NCI-H2171 (cell line): ENCODE data around the gene TTYH1.

Source experiments
- DNase-seq: peaks from one replicate; lab custom pipeline; 2025; lab: John Stamatoyannopoulos, UW

The TTYH1 gene

DNA sequence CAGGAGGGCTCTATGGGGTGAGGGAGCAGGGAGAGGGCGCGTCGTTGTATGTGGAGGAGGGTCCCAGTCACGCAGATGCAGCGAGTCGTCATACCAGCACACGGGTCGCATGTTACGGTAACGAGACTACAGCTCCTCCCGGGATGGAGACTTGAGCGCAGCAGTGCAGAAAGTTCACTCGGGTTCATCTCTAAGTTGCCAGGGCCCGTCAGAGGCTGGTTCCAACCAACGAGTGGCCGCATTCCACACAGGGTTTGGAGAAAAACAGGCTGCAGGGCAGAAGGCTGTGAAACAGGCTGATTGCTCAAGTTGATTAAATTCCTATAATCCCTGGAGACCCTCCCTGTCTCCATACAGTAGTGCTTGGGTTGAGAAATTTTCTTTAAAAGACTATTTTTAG, 21.9 kb upstream of the TTYH1 start:
- no peak for DNase-seq

DNA sequence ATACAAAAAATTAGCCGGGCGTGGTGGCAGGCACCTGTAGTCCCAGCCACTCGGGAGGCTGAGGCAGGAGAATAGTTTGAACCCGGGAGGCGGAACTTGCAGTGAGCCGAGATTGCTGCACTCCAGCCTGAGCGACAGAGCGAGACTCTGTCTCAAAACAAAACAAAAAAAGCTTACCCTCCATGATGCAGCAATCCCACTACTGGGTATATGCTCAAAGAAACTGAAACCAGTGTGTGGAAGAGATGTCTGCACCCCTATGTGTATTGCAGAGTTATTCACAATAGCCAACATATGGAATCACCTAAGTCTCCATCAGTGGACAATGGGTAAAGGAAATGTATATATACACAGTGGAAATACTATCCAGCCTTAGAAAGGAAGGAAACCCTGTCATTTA, 19.6 kb upstream of the TTYH1 start:
- no peak for DNase-seq

DNA sequence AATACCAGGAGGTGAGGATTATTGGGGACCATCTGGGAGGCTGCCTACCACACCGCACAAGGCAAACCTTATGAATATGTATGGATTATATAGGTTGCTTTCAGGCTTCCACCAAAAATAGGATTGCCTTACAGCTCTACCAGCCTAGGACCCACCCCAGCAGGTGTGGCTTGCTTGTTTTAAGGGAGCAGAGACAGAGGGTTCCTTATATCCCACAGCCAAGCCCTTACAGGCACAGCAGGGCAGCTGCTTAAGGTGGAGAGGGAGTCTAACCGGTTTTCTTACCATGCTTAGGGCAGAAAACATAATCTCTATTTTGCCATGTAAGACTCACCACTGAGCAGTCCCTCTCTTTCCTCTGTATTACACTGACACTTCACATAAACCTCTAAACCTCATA, 16.1 kb upstream of the TTYH1 start:
- DNase-seq: no peak

DNA sequence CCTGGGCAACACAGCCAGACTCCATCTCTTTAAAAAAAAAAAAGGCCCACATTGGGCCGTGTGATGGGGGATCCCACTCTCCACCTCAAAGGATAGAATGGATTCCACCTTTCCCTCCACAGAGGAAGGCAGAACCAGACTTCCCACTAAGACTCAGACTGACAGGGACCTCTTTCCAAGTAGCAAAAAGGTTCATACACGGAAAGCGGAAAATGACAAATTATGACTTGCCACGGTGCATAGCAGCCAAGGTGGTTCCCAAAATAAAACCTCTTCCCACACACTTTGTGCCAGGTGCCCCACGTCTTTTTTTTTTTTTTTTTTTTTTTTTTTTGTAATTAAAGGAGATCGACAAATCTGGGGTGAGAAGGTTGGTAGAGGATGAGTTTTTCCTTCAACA, 14.4 kb upstream of the TTYH1 start:
- DNase-seq: no peak

DNA sequence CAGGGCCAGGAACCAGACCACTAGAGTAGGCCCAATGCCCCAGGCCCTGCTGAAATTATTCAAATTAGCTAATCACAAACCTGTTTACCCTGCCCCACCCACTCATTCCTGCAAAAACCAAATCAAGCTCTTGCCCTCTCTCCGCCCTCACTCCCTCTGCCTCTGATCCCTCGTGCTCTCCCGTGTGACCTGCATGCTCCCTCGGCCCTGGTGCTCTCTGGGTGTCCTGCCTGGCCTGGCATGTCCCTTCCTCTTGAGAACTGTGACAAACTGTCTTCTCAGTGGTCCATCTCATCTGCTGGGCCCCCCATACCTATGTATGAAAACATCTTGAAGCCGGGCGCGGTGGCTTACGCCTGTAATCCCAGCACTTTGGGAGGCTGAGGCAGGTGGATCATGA, 12.2 kb upstream of the TTYH1 start:
- DNase-seq: no peak

DNA sequence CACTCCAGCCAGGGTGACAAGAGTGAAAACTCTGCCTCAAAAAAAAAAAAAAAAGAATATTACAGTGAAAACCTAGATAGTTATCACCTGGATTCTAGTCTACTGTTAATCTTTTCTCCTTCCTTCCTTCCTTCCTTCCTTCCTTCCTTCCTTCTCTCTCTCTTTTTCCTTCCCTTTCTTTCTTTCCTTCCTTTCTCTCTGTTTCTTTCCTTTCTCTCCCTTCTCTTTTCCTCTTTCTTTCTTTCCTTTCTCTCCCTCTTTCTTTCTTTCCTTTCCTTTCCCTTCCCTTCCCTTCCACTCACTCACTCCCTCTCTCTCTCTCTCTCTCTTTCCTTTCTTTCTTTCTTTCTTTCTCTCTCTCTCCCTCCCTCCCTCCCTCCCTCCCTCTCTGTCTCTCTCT, 9.6 kb upstream of the TTYH1 start:
- no peak for DNase-seq

DNA sequence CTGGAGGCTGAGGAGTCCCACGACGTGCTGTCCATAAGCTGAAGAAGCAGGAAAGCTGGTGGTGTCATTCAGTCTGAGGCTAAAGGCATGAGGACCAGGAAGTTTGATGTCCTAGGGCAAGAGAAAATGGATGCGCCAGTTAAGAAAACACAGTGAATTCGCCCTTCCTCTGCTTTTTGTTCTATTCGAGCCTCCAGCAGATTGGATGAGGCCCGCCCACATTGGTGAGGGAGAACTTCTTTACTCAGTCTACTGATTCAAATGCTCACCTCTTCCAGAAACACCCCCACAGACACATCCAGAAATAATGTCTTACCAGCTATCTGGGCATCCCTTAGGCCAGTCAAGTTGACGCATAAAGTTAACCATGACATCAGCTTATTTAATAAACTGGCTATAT, 7.5 kb upstream of the TTYH1 start:
- DNase-seq: no peak

DNA sequence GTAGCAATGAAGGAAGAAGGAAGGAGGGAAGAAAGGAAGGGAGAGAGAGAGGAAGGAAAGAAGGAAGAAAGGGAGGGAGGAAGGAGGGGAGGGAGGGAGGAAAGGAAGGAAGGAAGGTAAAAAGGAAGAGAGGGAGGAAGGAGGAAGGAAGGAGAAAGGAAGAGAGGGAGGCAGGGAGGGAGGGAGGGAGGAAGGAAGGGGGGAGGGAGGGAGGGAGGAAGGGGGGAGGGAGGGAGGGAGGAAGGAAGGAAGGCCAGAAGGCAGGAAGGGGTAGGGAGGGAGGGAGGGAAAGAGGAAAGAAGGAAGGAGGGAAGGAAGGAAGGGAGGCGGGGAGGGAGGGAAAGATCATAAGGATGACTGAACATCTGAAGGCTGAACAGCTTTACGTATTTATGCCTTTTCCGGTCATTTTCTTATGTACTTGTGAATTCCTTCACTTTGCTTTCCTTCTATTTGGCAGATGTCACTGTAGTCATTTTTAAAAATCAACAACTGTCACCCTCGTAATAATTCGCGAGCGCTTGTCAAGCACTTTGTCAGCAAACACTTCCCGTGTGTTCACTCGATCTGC, 6.7 kb upstream of the TTYH1 start:
- DNase-seq: no peak

DNA sequence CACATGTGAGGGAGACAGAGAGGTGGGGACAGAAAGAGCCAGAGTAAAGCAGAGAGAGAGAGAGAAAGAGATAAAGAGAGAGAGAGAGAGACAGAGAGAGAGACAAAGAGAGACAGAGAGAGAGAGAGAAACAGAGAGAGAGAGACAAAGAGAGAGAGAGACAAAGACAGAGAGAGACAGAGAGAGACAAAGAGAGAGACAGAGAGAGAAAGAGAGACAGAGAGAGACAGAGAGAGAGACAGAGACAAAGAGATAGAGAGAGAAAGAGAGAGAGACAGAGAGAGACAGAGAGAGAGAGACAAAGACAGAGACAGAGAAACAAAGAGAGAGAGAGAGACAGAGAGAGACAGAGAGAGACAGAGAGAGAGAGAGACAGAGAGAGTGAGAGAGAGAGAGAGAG, 4.2 kb upstream of the TTYH1 start:
- no peak for DNase-seq

DNA sequence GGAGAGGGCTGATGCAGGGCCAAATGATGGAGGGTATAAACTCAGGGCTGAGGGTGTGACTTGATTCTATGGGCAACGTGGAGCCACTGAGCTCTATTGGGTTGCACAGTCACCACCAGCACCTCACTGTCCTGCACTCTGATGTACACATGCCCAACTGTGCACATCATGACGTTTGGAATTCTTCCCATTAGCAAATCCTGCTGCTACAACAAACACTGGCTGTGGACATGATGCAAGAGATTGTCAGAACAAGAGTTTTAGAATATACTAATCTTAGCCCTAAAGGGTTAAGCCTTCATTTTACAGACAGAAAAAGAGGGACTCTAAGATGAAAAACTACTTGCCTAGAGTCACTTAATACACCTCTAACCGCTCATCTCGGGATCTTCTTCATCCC, 2.4 kb upstream of the TTYH1 start:
- DNase-seq: no peak

DNA sequence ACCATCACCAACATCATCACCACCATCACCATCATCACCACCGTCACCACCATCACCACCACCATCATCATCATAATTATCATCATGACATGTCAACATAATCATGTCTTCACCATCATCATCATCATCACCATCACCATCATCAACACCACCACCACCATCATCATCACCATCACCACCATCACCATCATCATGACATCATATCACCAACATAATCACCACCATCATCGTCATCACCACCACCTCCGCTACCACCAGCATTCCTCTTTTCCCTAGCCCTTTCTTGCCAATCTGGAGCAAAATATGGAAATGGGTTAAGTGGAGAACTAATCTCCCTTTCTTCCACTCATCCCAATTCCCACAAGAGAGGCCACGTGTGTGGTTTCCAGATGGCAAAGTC, 1.1 kb upstream of the TTYH1 start:
- DNase-seq: no peak

DNA sequence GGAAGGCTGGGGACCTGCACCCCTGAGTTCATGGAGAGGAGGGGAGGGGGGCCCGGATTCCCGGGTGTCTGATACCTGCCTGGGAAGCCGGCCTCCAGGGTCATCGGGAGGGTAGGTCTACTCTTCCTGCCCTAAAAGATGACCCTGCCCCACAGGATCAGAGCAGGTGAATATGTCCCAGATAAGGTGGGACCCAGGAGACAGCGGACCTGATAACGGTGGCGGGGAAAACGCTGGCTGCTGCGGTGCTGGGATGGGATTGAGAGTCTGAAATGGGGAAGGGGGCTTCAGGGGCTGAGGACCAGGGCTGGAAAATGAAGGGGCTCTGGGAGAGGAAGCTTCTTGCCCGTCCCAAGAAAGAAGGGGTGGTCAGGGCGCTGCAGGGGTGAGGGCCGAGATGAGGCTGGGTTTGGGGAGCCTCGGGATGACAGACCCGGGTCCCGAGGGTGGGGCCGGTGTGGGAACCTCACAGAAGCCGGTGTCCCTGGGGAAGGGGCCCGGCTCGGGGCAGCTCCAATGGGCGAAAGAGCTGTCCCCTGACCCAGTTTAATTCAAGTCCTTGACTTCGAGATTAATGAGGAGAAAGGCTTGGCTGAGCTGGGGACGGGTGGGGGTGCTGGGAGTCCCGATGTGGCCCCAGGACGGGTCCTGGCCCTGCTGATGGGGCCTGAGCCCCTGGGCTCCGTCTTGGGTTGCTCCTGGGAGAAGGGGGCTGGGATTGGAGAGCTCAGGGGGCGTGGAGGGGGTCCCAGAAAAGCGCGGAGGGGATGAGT, 823 bp downstream of the TTYH1 start:
- DNase-seq: no peak

DNA sequence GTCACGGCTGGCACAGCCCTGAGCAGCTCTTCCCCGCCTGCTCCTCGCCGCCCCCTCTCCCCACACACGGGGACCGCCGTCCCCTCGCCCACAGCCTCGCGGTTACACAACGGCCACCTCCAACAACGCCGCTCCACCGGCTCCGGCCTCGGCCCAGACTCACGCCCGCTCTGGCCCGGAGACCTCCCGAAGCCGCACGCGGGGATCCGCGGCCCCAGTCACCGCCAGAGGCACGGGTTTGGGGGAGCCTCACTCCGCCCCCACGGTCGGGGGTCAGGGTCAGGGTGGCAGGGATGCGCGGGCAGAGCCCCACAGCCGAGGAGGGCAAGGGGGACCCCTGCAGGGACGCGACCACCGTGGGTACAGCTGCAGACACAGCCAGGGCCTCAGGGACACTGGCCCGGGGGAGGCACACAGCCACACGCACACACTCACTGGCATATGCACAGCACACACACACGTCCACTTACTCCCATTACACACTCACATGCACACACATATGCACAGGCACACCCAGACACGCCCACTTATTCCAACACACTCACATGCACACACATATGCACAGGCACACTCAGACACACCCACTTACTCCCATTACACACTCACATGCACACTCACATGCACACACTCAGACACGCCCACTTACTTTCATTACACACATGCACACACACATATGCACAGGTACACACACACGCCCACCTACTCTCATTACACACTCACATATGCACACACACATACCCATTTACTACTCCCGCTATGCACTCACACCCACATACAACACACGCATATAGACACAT, 1.6 kb downstream of the TTYH1 start:
- no peak for DNase-seq

DNA sequence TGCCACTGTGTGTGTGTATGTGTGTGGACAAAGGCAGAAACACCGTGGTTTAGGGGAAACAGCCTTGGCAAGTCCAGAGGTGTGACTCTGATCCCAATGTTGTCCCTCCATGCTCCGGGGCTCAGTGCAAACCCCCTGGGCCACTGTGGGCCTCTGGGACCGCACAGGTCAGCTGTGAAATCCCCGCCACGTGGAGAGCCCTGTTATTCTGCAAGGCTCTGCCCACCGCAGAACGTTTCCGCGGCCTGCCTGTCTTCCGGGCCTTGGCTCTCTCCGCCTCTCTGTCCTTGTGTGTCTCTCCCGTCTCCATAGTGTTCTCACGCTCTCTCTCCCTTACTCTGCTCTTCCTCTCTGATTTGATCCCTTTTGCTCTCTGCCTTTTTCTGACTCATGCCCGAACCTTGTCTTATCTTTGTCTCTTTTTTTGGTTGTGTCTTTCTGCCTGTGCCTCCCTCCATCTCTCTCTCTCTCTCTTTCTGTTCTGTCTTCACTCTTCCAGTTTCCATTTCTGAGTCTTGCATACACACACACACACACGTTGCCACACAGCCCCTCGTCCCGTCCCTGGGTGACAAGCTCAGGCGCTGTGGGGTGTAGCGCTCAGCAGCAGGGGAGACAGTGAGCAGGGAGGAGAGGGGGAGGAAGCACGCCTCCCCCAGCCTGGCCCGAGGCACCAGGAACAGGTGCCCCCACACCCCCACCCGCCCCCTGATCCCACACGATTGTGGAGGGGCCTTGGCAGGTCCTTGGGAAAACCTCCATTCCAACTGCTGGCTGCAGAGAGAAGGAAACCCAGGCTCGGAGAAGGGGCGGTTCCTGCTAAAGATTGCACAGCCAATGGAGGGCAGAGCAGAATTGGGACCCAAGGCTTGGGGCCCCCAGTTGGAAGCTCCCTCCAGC, 3.0 kb downstream of the TTYH1 start:
- DNase-seq: no peak

DNA sequence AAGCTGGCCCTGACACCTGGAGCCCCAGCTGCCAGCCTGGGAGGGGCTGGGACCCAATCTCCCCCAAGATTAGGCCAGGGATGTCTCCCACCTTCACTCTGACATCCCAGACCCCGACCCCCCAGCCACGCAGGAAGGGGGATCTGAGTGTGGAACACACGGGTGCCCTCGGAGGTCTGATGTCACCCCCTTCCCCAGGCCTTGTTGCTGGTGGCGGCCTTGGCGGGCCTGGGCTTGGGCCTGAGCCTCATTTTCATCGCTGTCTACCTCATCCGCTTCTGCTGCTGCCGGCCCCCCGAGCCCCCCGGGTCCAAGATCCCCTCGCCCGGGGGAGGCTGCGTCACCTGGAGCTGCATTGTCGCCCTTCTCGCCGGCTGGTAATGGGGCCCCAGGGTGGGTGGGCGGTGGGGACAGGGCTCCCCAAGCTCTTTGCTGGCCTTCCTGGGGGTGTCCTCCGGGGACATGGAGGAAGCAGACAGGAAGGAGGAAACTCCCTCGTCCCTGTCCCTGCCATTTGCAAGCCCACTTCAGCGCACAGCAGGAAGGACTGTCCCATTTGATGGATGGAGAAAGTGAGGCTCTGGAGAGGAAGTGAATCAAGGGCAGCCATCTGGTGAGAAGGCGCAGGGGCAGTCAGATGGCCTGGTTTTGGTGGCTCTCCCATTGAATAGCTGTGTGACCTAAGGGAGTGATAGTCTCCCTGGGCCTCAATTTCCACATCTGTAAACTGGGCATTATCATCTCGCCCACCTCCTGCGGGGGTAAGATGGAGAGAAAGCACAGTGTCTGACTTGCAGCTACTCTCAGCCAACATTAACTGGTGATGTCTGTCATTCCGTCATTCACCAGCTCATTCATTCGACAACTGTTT, 3.9 kb downstream of the TTYH1 start:
- no peak for DNase-seq

DNA sequence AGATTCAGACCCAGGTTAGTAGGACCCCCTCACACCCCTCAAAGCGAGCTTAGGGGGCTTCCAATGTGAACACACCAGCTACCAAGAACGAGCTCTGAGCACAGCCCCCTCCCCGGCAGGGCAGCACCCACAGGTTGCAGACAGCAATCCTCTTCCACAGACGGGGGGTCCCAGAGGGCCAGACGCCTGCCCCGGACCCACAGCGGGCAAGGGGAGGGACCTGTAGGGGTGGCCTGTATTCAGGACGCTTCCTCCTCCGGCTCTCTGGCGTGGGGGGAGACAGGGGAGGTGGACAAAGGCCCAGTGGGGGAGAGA, 4.8 kb downstream of the TTYH1 start:
- DNase-seq: no peak

DNA sequence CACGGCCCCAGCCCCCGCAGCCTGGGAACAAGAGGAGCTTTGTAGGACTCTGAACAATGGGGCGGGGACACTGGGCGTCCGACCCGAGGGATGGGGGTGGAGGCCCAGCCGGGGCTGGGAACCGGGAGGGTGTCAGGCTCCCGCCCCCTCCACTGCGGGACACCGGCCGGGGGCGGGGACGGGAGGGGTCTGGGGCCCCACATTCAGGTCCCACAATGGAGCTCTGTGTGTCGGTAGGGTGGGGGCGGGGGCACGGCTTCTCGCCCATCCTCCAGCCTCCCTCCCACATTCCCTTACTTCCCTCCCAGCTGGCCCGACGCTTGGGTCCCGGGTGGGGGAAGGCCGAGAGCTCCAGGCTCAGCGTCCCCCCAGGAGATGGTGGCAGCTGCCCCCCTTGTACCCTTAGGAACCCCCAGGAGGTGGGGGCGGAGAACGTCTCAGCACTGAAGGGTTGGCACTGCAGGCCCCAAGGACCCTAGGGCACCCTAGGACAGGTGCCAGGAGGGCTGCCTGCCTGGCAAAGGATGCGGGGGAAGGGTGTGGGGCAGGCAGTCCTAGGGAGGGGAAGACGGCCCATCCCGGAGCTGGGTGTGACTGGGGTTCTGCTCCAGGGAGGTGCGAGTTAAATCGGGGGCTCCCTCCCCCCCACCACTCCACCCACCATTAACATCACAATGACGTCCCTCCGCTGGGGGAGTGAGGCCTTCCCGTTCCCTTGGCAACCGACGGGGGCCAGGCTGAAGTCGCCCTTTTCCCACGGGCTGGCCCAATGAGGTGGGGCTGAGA, 5.3 kb downstream of the TTYH1 start:
- DNase-seq: no peak

DNA sequence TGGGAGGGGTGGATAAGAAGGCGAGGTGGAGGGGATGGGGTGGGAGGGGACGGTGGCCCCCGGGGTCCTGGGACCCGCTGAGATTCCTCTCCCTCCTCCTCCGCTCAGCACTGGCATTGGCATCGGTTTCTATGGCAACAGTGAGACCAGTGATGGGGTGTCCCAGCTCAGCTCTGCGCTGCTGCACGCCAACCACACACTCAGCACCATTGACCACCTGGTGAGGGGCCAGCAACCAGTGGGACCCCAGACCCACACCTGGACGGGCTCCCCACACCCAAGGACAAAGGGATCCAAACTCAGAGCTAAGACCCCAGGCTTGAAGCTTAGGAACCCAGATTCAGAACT, 5.9 kb downstream of the TTYH1 start:
- no peak for DNase-seq

DNA sequence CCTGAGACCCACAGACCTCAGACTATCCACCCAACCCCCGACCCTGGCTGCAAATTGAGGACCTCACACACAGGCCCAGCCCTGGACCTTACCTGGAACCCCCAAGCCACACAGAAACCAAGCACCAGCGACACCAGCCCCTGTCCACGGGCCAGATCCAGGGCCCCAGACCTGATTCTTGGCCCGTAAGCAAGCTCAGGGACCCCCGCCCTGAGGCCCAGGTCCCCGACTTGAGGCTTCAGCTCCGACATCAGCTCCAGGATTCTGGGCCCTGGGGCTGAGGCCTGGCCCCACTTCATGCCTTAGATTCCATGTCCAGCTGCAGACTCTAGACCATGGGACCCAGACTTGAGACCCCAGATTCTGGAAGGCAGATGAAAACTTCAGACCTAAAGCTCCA, 6.3 kb downstream of the TTYH1 start:
- DNase-seq: no peak

DNA sequence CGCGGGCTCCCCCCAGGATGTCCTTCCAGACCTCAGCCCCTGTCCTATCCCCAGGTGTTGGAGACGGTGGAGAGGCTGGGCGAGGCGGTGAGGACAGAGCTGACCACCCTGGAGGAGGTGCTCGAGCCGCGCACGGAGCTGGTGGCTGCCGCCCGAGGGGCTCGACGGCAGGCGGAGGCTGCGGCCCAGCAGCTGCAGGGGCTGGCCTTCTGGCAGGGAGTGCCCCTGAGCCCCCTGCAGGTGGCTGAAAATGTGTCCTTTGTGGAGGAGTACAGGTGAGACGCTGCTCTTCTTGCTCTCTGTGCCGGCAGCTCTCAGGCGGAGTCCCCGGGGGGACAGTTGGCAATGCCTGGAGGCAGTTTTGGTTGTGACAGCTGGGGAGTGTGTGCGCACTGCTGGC, 6.9 kb downstream of the TTYH1 start:
- DNase-seq: peak; percentile 40

DNA sequence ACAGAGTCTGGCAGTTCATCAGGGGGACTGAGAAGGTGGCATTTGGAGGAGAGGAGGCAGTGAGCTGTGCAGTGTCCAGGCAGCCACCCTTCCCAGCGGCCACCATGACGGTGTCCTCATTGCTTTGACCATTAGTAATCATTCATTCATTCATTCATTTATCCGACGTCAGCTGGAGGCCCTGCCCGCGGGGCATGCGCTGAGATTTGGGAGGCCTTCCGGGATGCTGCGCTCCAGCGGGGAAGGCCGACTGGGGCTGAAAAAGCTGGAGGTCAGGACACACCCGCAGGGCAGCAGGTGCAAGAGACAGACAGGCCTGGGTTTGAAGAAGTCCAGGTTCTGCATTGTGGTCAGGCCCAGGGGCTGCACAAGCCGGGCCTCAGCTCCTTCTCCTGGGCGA, 8.9 kb downstream of the TTYH1 start:
- DNase-seq: no peak
